ENCODE results near the gene STARD9.

- TF ChIP-seq, protein P1, sequence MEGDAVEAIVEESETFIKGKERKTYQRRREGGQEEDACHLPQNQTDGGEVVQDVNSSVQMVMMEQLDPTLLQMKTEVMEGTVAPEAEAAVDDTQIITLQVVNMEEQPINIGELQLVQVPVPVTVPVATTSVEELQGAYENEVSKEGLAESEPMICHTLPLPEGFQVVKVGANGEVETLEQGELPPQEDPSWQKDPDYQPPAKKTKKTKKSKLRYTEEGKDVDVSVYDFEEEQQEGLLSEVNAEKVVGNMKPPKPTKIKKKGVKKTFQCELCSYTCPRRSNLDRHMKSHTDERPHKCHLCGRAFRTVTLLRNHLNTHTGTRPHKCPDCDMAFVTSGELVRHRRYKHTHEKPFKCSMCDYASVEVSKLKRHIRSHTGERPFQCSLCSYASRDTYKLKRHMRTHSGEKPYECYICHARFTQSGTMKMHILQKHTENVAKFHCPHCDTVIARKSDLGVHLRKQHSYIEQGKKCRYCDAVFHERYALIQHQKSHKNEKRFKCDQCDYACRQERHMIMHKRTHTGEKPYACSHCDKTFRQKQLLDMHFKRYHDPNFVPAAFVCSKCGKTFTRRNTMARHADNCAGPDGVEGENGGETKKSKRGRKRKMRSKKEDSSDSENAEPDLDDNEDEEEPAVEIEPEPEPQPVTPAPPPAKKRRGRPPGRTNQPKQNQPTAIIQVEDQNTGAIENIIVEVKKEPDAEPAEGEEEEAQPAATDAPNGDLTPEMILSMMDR (conservative IDR thresholded peaks at IDR 0.05) = no peak
- no peak for TF ChIP-seq ZFX (IDR thresholded peaks at IDR 0.05)
These were observed 137.2 kb downstream of the STARD9 start for GRCh38 chr15:42712584-42712983.
